Activated naive CD4-positive, alpha-beta T cell treated with anti-CD3 and anti-CD28 coated beads, Interleukin-2, amount 10 ng/mL, durations not matched to agents 7 days and 5 days (primary cell): Measurements from ENCODE around the gene NPC1L1.

Experiments used
- CTCF ChIA-PET: fragments of 350-600 bp; sonication (Branson Sonifier 250); formaldehyde crosslinking; loops from one replicate; lab custom pipeline; 2021; ENCODE audit warnings: antibody characterized with exemption; lab: Charles Lee
- DNase-seq: peaks from one replicate; pipeline ENCODE4 v3.0.0-alpha.2; 2020
- H3K27ac Mint-ChIP-seq: one replicate; pipeline ENCODE4 v1.8.0; 2021; ENCODE audit warnings: mild to moderate bottlenecking, moderate library complexity, mixed read lengths
- H3K27me3 Mint-ChIP-seq: one replicate; pipeline ENCODE4 v1.8.0; 2021; ENCODE audit warnings: mild to moderate bottlenecking, mixed read lengths
- H3K36me3 Mint-ChIP-seq: one replicate; pipeline ENCODE4 v1.8.0; 2021; ENCODE audit warnings: mixed read lengths
- H3K4me1 Mint-ChIP-seq: one replicate; pipeline ENCODE4 v1.8.0; 2021; ENCODE audit warnings: mixed read lengths
- H3K4me3 Mint-ChIP-seq: one replicate; pipeline ENCODE4 v1.8.0; 2021; ENCODE audit warnings: mild to moderate bottlenecking, moderate library complexity, mixed read lengths
- H3K9me3 Mint-ChIP-seq: one replicate; pipeline ENCODE4 v1.8.0; 2021; ENCODE audit warnings: mixed read lengths

NPC1L1 gene, protein sequence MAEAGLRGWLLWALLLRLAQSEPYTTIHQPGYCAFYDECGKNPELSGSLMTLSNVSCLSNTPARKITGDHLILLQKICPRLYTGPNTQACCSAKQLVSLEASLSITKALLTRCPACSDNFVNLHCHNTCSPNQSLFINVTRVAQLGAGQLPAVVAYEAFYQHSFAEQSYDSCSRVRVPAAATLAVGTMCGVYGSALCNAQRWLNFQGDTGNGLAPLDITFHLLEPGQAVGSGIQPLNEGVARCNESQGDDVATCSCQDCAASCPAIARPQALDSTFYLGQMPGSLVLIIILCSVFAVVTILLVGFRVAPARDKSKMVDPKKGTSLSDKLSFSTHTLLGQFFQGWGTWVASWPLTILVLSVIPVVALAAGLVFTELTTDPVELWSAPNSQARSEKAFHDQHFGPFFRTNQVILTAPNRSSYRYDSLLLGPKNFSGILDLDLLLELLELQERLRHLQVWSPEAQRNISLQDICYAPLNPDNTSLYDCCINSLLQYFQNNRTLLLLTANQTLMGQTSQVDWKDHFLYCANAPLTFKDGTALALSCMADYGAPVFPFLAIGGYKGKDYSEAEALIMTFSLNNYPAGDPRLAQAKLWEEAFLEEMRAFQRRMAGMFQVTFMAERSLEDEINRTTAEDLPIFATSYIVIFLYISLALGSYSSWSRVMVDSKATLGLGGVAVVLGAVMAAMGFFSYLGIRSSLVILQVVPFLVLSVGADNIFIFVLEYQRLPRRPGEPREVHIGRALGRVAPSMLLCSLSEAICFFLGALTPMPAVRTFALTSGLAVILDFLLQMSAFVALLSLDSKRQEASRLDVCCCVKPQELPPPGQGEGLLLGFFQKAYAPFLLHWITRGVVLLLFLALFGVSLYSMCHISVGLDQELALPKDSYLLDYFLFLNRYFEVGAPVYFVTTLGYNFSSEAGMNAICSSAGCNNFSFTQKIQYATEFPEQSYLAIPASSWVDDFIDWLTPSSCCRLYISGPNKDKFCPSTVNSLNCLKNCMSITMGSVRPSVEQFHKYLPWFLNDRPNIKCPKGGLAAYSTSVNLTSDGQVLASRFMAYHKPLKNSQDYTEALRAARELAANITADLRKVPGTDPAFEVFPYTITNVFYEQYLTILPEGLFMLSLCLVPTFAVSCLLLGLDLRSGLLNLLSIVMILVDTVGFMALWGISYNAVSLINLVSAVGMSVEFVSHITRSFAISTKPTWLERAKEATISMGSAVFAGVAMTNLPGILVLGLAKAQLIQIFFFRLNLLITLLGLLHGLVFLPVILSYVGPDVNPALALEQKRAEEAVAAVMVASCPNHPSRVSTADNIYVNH (N-terminal part only)

DNA sequence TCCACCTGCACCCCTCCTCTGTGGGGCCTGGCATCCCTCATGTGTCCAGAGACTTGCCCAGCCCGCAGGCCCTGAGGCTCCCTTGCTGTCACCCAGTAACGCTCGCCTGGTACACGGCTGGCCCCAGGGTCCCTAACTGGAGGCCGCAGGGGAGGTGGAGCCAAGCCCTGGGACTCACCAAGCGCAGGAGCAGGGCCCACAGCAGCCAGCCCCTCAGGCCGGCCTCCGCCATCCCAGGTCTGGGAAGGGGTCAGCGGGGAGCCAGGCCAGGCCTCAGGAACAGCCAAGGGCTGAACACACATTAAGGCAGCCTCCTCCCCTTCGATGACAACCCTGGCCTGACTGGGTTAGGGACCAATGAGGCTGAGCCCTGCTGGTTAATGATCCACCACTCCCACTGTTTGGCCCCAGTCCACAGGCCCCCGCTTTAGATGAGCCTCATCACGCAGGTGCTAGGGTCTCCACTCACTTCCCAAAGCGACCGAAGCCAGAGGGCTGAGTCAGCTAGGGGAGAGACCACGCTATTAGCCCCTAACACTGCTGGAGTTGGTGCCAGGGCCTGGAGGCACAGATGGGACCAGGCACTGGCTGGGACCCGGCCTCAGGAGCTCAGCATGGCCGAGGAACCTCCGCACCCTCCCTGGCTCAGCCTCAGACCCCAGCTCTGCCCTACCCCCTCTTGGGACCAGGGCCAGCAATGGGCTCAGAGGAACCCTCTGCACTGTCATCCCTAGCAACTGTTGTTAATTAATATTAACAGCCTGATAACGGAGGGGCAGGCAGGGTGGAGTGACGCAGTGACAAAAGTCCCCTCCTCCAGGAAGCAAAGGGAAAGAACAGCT, at the start of gene NPC1L1:
Gene NPC1L1 (minus strand): TSS at position 303 of the 842 bp plus-strand sequence. CDS start 71 bp downstream, at position 232.
- Mint-ChIP-seq H3K27ac (no peak within 1 kb of the TSS), H3K36me3 (no peaks in the 10 kb centered on the region), H3K4me1 (no peaks in the 10 kb centered on the region), H3K27me3 (no peaks in the 10 kb centered on the region), H3K9me3 (no peaks in the 10 kb centered on the region), H3K4me3 (no peak within 1 kb of the TSS)
- DNase-seq: no peak
- CTCF ChIA-PET: no interaction called here

DNA sequence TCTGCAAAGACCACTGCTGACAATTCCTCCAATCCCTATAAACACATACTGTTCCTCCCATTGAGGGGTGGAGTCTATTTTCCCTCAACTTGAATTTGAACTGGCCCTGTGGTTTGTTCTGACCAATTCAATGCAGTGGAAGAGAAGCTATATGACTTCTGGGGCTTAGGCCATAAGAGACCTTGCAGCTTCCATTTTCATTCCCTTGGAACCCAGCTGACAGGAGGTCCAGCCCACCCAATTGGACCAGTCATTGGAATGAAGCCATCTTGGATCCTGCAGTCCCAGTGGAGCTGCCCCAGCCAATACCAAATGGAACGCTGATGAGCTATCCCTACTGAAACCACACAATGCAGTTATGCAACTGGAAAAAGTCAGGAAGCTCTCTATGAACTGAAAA, 49.8 kb upstream of the NPC1L1 start:
- peaks cover 31% of the 10 kb centered on the region for H3K27me3 Mint-ChIP-seq
- CTCF ChIA-PET: interaction anchor here (0.7 to 2.6 kb wide), 4 partner anchors 14 to 51 kb away, joined by 3 to 7 read pairs (median 4); no protein-coding TSS in a partner anchor
- H3K9me3 Mint-ChIP-seq: no peaks in the 10 kb centered on the region
- H3K4me3 Mint-ChIP-seq: no peak overlapping the region
- H3K4me1 Mint-ChIP-seq: peaks cover 11% of the 10 kb centered on the region
- no peak for DNase-seq
- H3K36me3 Mint-ChIP-seq: no peaks in the 10 kb centered on the region
- H3K27ac Mint-ChIP-seq: no peak overlapping the region

DNA sequence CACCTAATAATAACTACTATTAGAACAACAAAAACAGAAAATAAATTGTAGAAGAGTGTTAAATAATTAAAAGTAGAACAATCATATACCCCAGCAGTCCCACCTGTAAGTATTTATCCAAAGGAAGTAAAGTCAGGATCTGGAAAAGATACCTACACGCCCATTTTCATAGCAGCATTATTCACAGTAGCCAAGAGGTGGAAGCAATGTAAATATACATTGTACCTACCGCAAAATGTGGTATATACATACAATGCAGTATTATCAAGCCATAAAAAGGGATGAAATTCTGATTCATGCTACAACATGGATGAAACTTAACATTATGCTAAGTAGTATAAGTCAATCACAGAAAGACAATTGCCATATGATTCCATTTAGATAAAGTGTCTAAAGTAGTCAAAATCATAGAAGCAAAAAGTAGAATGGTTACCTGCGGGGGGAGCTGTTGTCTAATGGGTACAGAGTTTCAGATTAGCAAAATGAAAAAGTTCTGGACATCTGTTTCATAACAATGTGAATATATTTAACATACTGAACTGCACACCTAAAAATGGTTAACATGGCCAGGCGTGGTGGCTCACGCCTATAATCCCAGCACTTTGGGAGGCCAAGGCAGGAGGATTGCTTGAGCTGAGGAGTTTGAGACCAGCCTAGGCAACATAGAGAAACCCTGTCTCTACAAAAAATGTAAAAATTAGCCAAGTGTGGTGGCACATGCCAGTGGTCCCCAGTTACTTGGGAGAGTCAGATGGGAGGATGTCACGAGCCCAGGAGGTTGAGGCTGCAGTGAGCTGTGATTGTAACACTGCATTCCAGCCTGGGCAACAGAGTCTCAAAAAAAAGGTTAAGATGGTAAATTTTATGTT, 46.9 kb upstream of the NPC1L1 start:
- Mint-ChIP-seq H3K4me3 (no peak overlapping the region), H3K9me3 (no peaks in the 10 kb centered on the region), H3K4me1 (peaks cover 15% of the 10 kb centered on the region), H3K27me3 (peaks cover 20% of the 10 kb centered on the region), H3K36me3 (no peaks in the 10 kb centered on the region), H3K27ac (no peak overlapping the region)
- CTCF ChIA-PET: interaction anchor here (0.6 to 1.9 kb wide), 4 partner anchors 18 to 548 kb away, joined by 3 to 5 read pairs (median 3); no protein-coding TSS in a partner anchor
- DNase-seq: peak; percentile 78

DNA sequence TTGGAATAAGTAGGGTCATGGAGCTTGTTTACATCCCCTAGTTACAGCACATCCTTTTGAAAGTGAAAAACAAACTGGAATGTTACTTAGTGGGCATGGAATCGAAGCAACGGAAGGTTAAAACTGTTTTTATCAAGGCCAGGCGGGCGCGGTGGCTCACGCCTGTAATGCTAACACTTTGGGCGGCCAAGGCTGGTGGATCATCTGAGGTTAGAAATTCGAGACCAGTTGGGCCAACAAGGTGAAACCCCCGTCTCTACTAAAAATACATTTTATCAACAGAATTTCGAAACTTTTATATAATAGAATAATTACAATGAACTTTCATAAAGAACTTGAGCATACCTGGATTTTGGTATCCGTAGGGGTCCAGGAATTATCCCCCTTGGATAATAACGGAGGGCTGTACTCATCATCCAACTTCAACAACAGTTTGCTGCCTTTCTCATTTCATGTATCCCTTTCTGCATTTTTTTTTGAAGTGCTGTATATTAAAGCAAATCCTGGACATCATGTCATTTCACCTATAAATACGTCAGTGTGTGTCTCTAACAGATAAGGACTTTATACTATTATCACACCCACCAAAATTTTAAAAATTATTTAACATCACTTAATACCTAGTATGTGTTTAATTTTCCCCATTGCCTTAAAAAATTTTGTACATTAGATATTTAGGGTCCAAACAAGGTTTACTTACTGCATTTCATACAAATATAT, 42.2 kb upstream of the NPC1L1 start:
- H3K27me3 Mint-ChIP-seq: peaks cover 17% of the 10 kb centered on the region

DNA sequence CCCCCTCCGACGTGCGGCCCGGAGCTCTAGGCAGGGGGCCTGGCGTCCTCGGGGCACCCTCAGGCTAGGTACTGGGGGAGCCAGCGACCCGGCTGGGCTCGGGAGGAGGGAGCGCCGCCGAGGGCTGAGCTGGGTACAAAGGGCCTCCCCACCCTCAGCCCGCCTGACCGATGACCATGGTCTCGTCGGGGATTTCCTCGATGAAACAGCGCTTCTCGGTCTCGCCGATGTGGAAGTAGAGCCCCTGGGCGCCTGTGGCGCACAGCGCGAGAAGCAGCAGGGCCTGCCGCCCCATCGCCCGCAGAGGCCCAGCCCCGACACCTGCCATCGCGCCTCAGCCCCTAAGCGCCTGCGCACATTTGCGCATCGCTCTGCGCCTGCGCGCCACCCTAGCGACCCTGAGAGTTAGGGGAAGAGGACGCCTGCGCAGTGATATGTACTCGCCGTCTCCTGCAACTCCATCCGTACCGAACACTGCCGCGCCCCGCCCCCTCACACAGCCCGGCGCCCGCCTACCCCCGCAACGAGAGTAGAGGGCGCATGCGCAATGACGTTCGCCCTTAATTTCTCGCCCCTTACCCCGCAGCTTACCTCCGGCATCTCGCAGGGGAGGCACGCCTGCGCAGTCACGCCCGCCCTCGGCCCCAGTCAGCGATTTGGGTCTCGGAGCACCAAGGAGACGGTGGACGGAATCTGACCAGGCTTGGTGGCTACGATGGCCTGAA, 40.9 kb upstream of the NPC1L1 start, which contains the start of gene TMED4:
Gene TMED4 (minus strand): TSS at position 353 of the 725 bp plus-strand sequence. CDS start 25 bp downstream, at position 328.
- H3K27me3 Mint-ChIP-seq: peaks cover 17% of the 10 kb centered on the region
- CTCF ChIA-PET: interaction anchor here (0.7 to 1.7 kb wide), 7 partner anchors 9 to 265 kb away, joined by 3 to 6 read pairs (median 4); partner anchors contain the start of genes H2AZ2 and OGDH
- peak within 1 kb of the TSS; percentile 95 for H3K27ac Mint-ChIP-seq
- no peaks in the 10 kb centered on the region for H3K9me3 Mint-ChIP-seq
- H3K36me3 Mint-ChIP-seq: peaks cover 32% of the 10 kb centered on the region
- DNase-seq: peak; percentile 100
- peaks cover 40% of the 10 kb centered on the region for H3K4me1 Mint-ChIP-seq
- peak within 1 kb of the TSS; percentile 90 for H3K4me3 Mint-ChIP-seq

More for the DNA sequence above, 42.2 kb upstream of the NPC1L1 start:
- H3K9me3 Mint-ChIP-seq: no peaks in the 10 kb centered on the region
- H3K4me3 Mint-ChIP-seq: peak overlapping the region; percentile 90
- DNase-seq: no peak
- peak overlapping the region; percentile 95 for H3K27ac Mint-ChIP-seq
- CTCF ChIA-PET: interaction anchor here (1.7 kb wide), 1 partner anchor 264 kb away, joined by 6 read pairs; the partner anchor contains the start of gene H2AZ2
- H3K36me3 Mint-ChIP-seq: peaks cover 27% of the 10 kb centered on the region
- peaks cover 46% of the 10 kb centered on the region for H3K4me1 Mint-ChIP-seq

DNA sequence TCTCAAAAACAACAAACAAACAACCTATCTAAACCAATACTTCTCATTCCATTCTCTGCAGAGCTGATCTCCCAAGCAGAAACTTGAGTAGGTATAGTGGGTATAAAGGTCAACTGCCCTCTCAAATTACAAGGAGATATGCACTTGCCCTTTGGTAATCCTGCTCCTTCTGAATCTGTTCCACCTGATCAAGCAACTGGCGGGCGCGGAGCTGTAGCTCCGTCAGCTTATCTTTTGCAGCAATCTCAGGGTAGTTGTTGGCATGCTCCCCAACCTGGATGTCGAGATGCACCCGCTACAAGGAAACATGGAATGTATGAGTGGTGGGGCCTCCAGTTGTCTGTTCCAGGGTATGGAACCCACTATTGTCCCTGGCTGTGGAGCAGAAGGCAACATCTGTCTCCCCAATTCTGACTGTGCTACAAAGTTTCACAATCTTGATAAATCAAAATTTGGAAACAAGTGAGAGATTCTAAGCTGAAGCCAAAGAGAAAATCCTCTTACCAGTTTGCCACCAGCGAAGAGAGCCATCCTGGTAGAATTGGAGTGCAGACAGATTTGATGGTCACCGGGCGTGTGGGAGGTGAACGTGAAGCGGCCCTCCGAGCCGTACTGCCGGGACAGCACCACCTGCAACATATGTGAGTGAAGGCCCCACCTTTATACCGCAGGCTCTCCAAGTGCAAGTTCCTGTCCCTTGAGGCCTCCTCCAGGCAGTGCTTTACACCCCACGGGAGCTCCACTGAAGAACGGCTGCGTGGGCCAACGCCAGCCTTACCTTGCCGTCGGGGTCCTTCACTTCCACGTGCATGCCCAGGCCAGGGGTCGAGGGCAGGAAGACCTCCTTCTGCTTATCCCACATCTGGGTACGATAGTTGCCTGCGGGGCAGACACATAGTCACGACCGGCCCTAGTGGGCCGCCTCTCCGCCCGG, 40.1 kb upstream of the NPC1L1 start:
- Mint-ChIP-seq H3K27ac (peak overlapping the region; percentile 95), H3K36me3 (peaks cover 37% of the 10 kb centered on the region), H3K4me3 (peak overlapping the region; percentile 90), H3K4me1 (peaks cover 41% of the 10 kb centered on the region), H3K9me3 (no peaks in the 10 kb centered on the region), H3K27me3 (peaks cover 10% of the 10 kb centered on the region)
- CTCF ChIA-PET: interaction anchor here (1.0 to 1.7 kb wide), 7 partner anchors 8 to 266 kb away, joined by 3 to 6 read pairs (median 4); partner anchors contain the start of genes H2AZ2 and OGDH
- peak; percentile 68 for DNase-seq

DNA sequence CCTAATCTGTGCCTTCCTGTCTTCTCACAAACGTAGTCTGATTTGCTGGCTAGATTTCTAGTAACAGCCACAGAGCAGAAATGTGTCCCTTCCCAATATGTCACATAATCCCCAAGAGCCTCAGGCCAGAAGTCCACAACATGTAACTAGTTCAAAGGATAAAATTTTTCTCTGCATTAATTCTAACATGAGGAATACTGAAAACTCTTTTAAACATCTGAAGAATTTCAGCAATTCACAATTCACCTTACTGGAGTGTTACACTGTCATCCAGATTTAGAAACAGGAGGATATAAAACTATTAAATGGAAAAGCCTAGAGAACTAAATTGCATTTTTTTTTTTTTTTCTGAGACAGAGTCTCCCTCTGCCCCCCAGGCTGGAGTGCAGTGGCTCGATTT, 35.1 kb upstream of the NPC1L1 start:
- DNase-seq: no peak
- CTCF ChIA-PET: interaction anchor here (1.0 kb wide), 1 partner anchor 11 kb away, joined by 3 read pairs; no protein-coding TSS in a partner anchor
- H3K27ac Mint-ChIP-seq: peak overlapping the region; percentile 51
- peak overlapping the region; percentile 14 for H3K4me3 Mint-ChIP-seq
- peaks cover 69% of the 10 kb centered on the region for H3K36me3 Mint-ChIP-seq
- no peaks in the 10 kb centered on the region for H3K9me3 Mint-ChIP-seq
- no peaks in the 10 kb centered on the region for H3K27me3 Mint-ChIP-seq
- peaks cover 71% of the 10 kb centered on the region for H3K4me1 Mint-ChIP-seq

DNA sequence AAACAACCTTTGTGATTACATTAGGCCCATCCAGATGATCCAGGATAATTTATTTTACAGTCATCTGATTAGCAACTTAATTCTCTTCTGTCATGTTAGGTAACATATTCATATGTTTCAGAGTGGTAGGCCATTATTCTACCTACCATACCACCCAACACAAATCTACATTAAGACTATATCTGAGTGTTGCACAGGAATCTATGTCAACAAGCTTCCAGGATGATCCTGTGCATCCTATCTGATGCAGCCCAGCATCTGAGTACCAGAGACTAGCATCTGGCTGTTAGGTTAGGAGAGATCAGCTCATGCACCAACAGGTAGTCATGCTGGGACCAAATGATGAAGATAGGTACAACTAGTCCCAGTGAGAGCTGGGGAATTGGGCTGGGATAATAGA, 33.9 kb upstream of the NPC1L1 start:
- CTCF ChIA-PET: interaction anchor here (3.1 kb wide), 1 partner anchor 10 kb away, joined by 19 read pairs; no protein-coding TSS in a partner anchor
- Mint-ChIP-seq H3K36me3 (peaks cover 70% of the 10 kb centered on the region), H3K27ac (peak overlapping the region; percentile 89), H3K9me3 (no peaks in the 10 kb centered on the region), H3K4me3 (peak overlapping the region; percentile 90), H3K27me3 (no peaks in the 10 kb centered on the region), H3K4me1 (peaks cover 59% of the 10 kb centered on the region)
- DNase-seq: no peak

DNA sequence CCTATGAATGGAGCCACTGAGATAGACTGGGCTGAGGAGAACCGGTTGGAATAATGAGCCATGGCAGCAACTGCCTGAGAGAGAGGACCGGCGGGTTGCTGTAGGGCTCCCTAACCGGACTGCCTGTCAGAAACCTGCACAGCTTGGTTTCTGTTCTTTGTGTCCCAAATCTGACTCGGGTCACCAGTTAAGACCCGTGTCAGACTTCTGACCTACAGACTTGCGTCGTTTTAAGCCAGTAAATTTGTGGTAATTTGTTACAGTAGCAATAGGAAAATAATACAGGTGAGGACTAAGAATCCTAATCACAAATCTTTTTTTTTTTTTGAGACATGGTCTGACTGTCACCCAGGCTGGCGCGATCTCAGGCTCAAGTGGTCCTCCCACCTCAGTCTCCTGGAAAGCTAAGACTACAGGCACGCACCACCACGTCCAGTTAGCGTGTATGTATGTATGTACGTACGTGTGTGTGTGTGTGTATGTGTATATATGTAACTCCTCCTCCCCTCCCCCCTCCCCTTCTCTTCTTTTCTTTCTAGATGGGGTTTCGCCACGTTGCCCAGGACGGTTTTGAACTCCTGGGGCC, 33.2 kb upstream of the NPC1L1 start:
- H3K9me3 Mint-ChIP-seq: no peaks in the 10 kb centered on the region
- H3K27me3 Mint-ChIP-seq: no peaks in the 10 kb centered on the region
- H3K36me3 Mint-ChIP-seq: peaks cover 70% of the 10 kb centered on the region
- H3K27ac Mint-ChIP-seq: peak overlapping the region; percentile 89
- peak overlapping the region; percentile 90 for H3K4me3 Mint-ChIP-seq
- peaks cover 53% of the 10 kb centered on the region for H3K4me1 Mint-ChIP-seq
- DNase-seq: no peak
- CTCF ChIA-PET: interaction anchor here (0.7 to 3.1 kb wide), 2 partner anchors 10 to 619 kb away, joined by 5 to 19 read pairs; no protein-coding TSS in a partner anchor
